Upper lobe of left lung (tissue), 4 donors: Measurements from ENCODE around the gene RNF208.
"Not testable (repeated sequence)": the region's sequence is repeated elsewhere in the genome, so short reads cannot be mapped to it uniquely, and the experiment has no call there.

Source experiments
- CTCF ChIP-seq, 6 experiments: fragments of 450-650 bp in 4 of 6; fragments of 200-600 bp in 2 of 6; sonication (generic) in 2 of 6; IDR thresholded peaks; one replicate each; pipeline ENCODE4 v1.5.1; 2016 to 2019; ENCODE audit warnings: antibody characterized with exemption in 6 of 6
- EP300 ChIP-seq, 4 donors: sonication (generic); formaldehyde crosslinking; IDR thresholded peaks; one replicate each; pipeline ENCODE4 v1.5.1; 2017; ENCODE audit warnings: antibody characterized with exemption in 4 of 4, control low read depth in 2 of 4
- POLR2A ChIP-seq, 4 donors: fragments of 450-650 bp; IDR thresholded peaks; one replicate each; pipeline ENCODE4 v1.5.1; 2016 to 2017; ENCODE audit warnings: antibody characterized with exemption in 4 of 4, mild to moderate bottlenecking in 2 of 4
- POLR2AphosphoS5 ChIP-seq, 2 donors: sonication (generic); formaldehyde crosslinking; IDR thresholded peaks; one replicate each; pipeline ENCODE4 v1.5.1; 2017; ENCODE audit warnings: antibody characterized with exemption in 2 of 2

- TF ChIP-seq CTCF, POLR2A, EP300, POLR2AphosphoS5 (IDR thresholded peaks at IDR 0.05): not testable (repeated sequence)
Observed at GRCh38 chr9:137239541-137240200, 17.6 kb upstream of the RNF208 start.
